GM18511 (cell line): ENCODE data around the gene GAP43.
"Not testable (repeated sequence)": the region's sequence is repeated elsewhere in the genome, so short reads cannot be mapped to it uniquely, and the experiment has no call there.

Experiments
- ATAC-seq: cut with Tn5 transposase; IDR thresholded peaks from one replicate; pipeline ENCODE4 v1.9.1; 2021; ENCODE audit warnings: mild to moderate bottlenecking, moderate library complexity; ENCODE audit not compliant: unreplicated experiment

The GAP43 gene

DNA sequence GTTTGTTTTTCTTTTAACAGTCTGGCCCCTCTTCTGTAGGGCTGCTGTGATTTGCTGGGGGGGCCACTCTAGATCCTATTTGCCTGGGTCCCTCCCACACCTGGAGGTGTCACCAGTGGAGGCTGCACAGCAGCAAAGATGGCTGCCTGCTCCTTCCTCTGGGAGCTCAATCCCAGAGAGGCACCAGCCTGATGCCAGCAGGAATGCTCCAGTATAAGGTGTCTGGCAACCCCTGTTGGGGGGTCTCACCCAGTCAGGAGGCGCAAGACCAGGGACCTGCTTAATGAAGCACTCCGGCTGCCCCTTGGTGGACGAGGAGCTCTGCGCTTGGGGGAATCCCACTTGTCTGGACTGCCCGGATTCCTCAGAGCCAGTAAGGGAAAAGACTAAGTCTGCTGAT is 118.3 kb downstream of the GAP43 start:
- ATAC-seq = no peak

DNA sequence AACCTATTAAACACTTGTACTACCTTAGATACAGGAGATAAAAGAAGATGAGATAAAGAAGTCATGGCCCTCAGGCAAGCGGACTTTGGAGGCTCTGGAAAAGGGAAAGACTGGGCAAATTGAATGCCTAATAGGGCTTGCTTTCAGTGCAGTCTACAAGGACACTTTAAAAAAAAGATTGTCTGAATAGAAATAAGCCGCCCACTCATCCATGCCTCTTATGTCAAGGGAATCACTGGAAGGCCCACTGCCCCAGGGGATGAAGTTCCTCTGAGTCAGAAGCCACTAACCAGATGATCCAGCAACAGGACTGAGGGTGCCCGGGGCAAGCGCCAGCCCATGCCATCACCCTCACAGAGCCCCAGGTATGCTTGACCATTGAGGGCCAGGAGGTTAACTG is 121.2 kb downstream of the GAP43 start:
- ATAC-seq = not testable (repeated sequence)

GRCh38 chr3:115752978-115753377 is 129.7 kb downstream of the GAP43 start:
- ATAC-seq = not testable (repeated sequence)

DNA sequence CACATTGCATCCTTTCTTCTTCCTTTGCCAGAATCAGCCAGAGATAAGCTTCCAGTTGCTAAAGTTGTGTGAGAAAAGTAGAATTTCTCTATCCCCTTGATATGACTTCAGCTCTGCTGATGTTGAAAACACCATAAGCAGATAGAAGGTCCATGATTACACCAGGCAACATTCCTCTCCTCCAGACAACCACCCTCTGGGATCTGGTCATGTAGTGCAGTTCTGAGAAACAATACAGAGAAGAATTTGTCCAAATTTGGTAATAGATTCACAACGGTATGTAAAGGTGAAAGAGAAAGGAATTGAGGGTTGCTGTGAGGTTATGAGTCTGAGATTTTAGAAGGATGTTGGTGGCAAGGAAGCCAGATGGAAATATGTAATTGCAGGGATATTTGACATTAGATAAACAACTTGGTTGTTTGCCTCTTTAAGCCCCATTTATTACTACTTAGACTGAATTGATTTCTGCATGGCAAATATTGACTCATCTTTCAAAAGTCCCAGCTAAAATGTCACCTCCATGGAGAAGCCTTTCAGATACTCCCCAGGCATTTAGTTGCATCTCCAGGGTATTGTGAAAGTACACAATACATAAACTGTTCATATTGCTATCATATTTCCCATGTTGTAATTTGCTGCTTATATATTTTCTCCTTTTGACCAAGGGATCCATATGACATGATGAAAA is 134.9 kb downstream of the GAP43 start:
- ATAC-seq = no peak

GRCh38 chr3:115760716-115761115 is 137.4 kb downstream of the GAP43 start:
- no peak for ATAC-seq

DNA sequence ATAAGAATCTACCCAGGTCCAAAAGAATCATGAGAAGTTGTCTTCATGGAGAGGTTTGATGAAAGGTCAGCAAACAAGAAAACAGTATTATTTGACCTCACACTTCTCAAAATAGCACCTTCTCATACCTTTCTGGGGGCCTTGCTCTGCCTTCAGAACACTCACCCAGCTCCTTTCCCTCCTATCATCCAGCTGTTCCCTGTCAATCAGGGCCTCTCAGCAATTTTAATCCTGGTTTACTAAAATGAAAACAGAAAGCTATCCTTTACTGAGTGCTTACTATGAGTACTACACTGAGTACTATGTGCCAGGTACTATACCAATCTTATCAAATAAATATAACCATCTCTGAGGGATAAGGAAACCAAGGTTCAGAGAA is 138.6 kb downstream of the GAP43 start:
- no peak for ATAC-seq

DNA sequence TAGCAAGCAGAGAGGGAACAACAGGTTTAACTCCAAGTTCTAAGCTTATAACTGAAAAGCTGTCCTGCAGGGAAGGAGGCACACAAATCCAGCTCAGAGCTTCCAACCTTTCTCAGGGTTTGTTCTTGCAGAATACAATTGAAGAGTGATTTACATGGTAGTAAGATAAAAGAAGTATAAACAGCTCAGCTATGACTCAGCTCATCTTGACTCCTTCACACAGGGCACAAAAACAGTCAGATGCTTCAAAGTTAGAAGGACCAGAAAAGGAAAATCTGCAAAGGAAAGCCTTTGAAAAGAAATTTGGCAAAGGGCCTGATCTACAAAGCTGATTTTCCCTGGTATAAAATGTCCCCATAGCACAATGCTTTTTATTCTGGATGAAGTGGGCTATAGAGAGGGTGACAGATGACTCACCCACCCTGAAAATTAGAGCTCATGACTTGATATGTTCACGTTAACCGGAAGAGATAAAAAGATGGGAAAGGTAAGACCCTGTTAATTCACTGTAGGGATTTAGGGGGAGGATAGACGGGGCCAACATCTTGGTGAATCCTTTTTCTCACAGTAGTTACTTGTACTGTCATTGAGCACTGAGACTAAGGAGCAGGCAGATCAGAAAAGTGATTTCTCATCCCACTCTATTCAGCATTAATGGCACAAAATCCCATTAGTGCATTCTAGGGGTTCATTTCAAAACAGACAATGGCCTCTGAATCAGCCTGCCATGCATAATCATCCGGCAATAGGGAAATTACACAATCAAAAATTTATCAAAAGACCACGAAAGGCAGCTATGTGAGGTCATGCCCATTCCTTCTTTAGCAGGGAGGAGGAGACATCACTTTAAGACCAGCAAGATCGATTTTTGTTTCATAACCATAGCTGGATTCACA is 143.5 kb downstream of the GAP43 start:
- ATAC-seq = no peak

- no peak for ATAC-seq
Observed at GRCh38 chr3:115768661-115769060, 145.4 kb downstream of the GAP43 start.
